ENCODE measurements around the gene PIMREG.

GRCh38 chr17:6428207-6428965 is 15.9 kb upstream of the PIMREG start:
- TF ChIP-seq CTCF (IDR thresholded peaks at IDR 0.05; ENCODE audit: low read length) (no peak), EZH2 (IDR thresholded peaks at IDR 0.05; ENCODE audit: borderline replicate concordance, low read length) (no peak)

Data from OCI-LY1 (cell line).